CMK (cell line): Measurements from ENCODE around the gene CRTC1.

Experiments
- DNase-seq: peaks from one replicate; pipeline ENCODE4 v3.0.0-alpha.2; 2010; ENCODE audit warnings: low read depth

The CRTC1 gene

GRCh38 chr19:18749362-18750231 lies 66.1 kb downstream of the CRTC1 start:
- DNase-seq, result no peak

GRCh38 chr19:18750295-18750970 lies 67.0 kb downstream of the CRTC1 start:
- no peak for DNase-seq

GRCh38 chr19:18751571-18751970 lies 68.1 kb downstream of the CRTC1 start:
- no peak for DNase-seq

- no peak for DNase-seq
Observed at GRCh38 chr19:18754501-18754900, 71.0 kb downstream of the CRTC1 start.

- no peak for DNase-seq
Observed at GRCh38 chr19:18756896-18757295, 73.4 kb downstream of the CRTC1 start.

- DNase-seq, result no peak
Observed at GRCh38 chr19:18759304-18759994, 76.0 kb downstream of the CRTC1 start.

- DNase-seq, result no peak
Observed at GRCh38 chr19:18759995-18760426, 76.5 kb downstream of the CRTC1 start.

- no peak for DNase-seq
Observed at GRCh38 chr19:18760440-18761383, 77.2 kb downstream of the CRTC1 start.

GRCh38 chr19:18761531-18762110 lies 78.1 kb downstream of the CRTC1 start:
- no peak for DNase-seq

GRCh38 chr19:18762125-18763023 lies 78.9 kb downstream of the CRTC1 start:
- DNase-seq, result no peak

GRCh38 chr19:18763674-18764590 lies 80.5 kb downstream of the CRTC1 start:
- no peak for DNase-seq

- no peak for DNase-seq
Observed at GRCh38 chr19:18764591-18765051, 81.1 kb downstream of the CRTC1 start.

GRCh38 chr19:18765224-18765623 lies 81.7 kb downstream of the CRTC1 start:
- DNase-seq, result no peak

GRCh38 chr19:18768046-18768771 lies 84.7 kb downstream of the CRTC1 start:
- DNase-seq, result no peak

GRCh38 chr19:18768997-18769891 lies 85.8 kb downstream of the CRTC1 start:
- DNase-seq, result no peak

- no peak for DNase-seq
Observed at GRCh38 chr19:18769989-18770528, 86.6 kb downstream of the CRTC1 start.
